Activated CD4-positive, alpha-beta T cell treated with anti-CD3 and anti-CD28 coated beads, Interleukin-2, amount 50 U/mL, for 4 hours (primary cell): ENCODE measurements around the gene PRKCE.
A peak's percentile ranks its signal among the peaks of the same experiment; 100 is the strongest.

ENCODE experiments used
- DNase-seq, 2 experiments: peaks; one replicate each; pipeline ENCODE4 v3.0.0-alpha.2; 2020

The PRKCE gene

DNA sequence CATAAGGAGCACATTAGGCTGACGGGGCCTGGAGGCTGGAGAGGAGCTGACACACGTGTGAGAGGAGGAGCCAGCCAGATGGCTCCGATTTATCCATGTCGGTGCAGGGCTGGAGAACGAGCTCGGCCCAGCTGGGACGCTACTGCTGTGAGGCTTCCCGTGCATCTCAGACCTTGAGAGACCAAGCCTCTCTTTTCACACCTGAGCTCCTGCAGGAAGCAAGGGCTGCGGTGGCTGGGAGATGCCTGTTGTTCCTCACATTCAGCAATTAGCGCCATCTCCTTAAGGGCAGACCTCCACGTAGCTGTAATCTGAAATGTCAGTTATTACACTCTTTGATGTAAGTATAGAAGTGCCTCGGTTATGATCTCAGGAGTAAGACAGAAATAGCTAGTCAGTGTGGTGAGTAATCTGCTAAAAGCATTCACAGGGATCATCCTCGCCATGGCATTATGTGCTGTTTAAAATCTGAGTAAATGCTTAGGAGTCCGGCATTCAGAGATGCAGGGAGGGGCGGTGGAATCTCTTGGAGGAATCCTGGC, 107.9 kb downstream of the PRKCE start:
- DNase-seq, result no peak

- DNase-seq, result no peak
Measured at GRCh38 chr2:45761635-45762034, 110.2 kb downstream of the PRKCE start.

DNA sequence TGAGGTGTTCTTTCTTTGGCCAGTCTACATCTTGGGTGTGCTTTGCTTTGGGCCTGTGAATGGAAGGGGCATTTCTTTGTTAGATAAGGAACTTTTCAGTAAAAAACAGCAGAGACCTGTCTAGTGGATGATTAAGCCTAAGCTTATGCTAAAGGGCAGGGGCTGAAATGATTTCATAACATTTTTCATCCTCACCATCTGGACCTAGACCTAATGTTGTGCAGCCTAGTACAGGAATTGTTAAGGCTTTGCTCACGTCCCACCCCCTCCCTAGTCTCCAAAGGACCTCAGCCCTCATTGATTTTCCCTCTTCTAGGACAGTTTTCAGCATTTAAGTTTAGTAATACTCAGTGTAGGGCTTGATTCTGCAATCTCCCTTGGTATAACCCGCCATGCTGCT, 111.8 kb downstream of the PRKCE start:
- no peak for DNase-seq

DNA sequence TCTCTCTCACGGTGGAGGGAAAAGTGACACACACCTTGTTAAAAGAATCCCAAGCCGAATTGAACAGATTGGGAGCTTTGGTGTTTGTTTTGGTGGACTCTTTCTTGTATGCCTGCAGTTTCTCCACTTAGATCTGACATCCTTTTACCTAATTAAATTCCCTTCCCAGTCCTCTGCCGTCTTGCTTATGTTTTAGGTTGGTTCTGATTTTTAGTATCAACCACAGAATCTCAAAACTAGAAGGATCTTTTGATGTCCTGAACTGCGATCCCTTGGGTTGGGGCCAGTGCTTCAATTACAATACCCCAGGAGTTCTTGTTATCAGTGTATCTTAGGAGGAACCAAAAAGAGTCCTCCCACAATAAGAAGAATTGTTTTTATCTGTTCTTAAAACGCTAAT, 112.3 kb downstream of the PRKCE start:
- no peak for DNase-seq

DNA sequence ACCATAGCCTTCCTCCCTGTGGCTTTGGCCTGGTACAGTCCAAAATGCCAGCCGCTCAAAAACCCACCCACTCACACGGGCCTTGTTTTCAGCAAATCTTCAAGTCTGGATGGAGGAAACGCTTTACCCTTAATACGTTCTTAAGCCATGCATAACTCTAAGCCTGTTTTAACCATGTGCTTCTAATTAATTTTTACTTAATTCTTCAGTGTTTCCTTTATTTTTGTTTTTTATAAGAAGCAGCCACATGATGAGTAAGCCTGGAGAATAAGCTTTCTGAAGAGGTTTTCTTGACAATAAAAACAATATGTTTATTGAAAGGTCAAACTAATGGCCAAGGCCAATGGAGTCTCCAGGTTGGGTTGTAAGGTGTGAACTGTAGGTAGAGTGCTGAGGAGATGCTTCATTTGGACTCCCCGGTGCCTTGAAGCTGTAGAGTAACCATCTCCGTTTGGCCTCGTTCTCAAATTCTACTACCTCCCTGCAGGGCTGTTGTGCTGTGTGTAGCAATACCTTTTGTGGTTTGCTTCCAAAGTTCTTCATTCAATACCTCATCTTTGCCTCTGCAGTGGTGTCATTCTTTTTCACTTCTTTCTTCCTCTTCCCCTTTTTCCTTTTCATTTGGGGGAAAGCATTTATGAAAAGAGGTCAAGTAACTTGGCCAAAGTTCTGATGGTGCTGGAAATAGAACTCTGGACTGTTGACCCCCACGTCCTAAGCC, 113.7 kb downstream of the PRKCE start:
- no peak for DNase-seq

GRCh38 chr2:45765728-45766254, 114.3 kb downstream of the PRKCE start:
- no peak for DNase-seq

- no peak for DNase-seq
Measured at GRCh38 chr2:45768208-45768607, 116.7 kb downstream of the PRKCE start.

DNA sequence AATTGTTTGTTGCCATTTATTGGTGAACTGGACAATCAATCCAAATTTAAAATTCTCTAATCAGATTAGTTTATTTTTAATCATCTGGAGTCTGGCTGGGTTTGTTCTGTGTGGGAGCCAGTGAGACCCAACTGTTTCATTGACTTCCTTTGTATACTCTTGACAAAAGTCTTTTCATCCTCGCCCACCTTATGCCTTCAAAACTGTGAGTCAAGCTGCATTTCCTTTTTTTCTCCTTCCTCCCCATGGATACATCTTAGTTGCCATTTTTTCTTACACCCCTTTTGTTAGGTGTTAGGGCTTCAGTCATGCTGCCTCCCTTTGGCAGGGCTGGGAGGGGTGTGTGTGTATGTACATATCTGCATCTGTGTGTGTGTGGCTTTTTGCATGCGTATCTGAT, 117.6 kb downstream of the PRKCE start:
- DNase-seq, result no peak

DNA sequence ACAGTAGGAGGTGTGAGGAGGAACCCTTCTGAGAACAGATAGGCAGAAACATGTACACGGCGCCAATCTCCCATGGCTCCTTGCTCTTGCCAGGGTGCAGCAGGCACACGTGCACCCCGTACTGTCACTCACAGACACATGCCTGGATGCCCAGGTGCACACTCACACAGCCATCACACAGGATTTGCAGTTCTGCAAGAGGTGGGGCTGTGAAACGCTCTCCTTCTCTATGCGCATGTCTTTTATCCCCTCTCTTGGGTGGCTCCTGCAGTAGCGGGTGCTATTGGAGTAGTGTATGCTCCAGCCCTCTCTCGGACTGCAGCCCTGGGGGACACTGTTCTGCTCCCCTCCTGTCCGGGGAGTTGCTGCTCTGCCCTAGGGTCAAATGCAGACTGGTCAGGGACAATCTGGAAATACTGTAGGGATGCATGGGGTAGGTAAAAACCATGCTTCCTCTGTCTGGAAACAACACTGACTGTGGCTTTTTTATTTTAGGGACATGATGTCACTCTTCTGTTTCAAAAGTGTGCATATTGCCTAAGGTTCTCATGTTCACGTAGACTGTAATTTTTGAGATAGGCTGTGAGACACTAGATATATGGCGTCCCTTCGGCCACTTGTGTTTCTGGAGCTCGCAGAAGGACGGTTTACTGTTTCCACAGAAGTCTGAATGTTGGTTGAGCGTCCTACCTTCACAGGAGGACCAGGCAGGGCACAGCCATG, 118.5 kb downstream of the PRKCE start:
- no peak for DNase-seq

- no peak for DNase-seq
Measured at GRCh38 chr2:45770811-45771210, 119.3 kb downstream of the PRKCE start.

DNA sequence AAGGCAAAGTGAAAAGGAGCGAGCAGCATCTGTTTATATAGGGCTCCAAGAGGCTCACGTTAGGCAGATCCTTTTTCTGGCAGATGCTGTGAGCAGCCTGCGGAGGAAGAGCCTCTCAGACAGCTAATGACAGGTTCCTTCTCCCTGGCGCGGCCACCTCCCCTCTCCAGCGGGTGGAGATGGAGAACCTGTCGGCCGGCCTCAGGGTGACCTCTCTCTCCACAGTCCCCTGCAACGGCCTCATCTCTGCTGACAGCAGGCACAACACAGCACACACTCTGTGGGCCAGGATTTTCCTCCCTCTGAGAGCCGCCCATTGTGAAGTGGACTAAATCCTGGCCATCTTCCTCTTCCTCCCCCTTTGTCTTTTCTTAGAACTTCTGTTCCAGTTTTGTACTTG, 119.8 kb downstream of the PRKCE start:
- no peak for DNase-seq

DNA sequence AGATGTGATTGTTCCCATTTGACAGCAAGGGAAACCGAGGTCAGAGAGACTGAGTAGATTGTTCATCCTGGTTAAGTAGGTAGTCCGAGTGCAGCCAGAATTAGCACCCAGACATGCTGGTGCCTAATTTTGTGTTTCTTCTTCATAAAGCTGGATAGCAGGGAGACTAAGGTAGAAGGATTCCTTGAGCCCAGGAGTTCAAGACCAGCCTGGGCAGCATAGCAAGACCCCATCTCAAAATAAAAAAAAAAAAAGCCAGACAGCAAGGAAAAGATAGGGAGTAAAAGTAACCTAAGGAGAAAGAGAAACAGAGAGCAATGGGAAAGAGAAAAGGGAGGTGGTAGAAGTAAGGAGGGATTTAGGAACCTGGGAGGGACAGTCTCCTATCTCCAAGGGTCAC, 120.6 kb downstream of the PRKCE start:
- no peak for DNase-seq

GRCh38 chr2:45773909-45774308, 122.4 kb downstream of the PRKCE start:
- DNase-seq, result no peak

GRCh38 chr2:45774688-45775244, 123.3 kb downstream of the PRKCE start:
- DNase-seq, result no peak

DNA sequence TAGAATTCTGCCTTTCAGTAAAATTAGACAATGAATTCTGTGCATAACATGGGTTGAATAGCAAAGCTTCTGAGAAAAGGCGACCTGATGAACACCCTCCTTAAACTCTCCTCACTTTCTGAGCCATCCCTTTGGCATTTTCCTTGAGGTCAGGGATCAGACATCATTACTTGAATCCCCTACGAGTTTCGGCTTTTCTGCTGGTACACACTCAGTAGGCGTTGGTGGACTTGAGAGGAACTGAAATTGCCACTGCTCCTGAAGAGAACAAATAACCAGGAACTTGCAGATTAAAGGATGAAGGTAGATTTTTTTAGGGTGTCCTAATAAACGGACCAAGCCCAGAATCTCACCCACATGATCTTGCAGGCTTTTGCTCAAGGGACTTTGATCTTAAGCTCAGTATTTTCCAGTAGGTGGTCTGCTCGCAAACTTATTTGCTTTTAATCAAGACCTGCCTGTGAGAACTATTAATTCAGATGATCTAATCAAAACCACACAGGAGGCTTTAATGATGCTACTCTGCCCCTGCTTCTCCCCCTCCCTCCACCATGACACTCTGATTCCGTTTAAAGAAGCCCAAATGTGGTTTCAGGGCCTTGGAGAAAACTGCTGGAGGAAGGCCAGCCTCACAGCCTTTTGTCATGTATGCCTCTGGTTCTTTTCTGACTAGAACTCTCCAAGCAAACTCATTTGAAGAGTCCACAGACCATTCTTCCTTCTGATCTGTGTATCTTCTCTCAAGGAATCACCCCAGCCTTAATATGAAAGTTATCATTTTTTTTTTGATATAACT, 124.9 kb downstream of the PRKCE start:
- no peak for DNase-seq

DNA sequence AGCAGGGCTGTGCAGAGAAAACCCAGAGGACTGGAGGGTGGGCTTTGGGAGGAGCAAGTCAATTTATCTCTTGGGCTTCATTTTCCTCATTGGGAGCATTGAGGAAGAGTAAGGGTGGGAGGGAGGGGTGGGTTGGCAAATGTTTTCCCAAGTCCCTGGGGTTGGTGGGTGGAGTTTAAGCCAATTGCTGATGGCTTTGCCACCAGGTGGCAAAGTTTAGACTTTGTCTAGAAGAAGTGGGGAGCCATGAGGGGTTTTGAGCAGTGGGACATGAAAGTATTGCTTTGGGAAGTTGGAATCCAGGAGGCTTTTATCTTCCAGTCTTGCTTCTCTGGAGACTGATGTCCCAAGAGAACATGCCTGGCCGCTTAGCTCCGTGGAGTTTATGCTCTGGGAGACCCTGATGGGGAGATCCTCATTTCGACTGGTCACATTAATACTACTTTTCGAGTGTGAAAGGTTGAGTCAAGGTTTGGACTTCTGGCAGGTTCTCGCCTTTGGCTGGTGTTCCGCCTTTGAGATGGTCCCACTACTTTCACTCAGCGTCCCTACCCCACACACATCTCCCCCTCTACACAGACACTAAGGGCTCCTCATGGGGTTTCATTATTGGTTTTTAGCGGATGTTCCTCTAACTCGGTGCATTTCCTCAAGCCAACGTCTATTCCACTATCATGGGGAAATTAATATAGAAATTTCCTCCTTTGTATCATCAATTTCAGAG, 126.7 kb downstream of the PRKCE start:
- DNase-seq, result no peak

GRCh38 chr2:45778720-45779171, 127.3 kb downstream of the PRKCE start:
- DNase-seq, result peak; percentile 67 to 68

DNA sequence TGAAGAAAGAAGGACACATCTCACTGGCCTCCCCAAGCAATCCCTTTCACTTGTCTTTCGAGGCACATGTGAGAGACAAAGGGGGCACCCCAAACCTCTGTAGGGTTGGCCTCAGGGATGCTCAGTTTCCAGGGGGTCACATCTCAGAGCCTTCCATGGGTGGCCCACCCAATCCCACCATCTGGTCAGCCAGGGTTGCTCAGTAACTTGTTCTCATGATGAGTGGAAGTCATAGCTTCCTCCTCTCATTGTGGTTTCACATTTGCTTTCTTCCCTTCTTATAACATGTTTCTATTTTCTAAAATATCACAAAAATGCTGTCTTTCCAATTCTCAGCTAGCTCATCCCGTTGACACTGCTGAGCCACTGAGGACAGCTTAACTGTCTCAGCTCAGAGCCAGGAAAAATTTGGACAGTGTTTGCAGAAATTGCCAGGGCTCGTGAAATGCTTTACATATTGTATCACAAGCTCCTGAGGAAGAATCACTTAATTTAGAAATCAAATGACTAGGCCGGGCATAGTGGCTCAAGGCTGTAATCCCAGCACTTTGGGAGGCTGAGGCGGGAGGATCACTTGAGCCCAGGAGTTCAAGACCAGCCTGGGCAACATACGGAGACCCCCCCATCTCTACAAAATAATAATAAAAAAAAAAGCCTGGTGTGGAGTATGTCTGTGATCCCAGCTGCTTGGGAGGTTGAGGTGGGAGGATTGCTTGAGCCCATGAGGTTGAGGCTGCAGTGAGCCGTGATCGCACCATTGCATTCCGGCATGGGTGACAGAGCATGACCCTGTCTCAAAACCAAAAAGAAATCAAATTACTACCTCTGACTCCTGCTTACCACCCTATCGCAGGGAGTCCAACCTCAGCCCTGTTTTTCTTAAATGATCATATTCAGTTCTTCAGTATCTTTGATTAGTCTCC, 129.3 kb downstream of the PRKCE start:
- DNase-seq, result no peak

GRCh38 chr2:45781464-45781811, 130.0 kb downstream of the PRKCE start:
- no peak for DNase-seq

GRCh38 chr2:45782436-45782835, 131.0 kb downstream of the PRKCE start:
- no peak for DNase-seq

GRCh38 chr2:45782986-45783385, 131.5 kb downstream of the PRKCE start:
- DNase-seq, result no peak
